Islet of Langerhans (tissue), 1 donor: ENCODE data around the gene ZRANB1.

Source experiments
- FAIRE-seq: peaks from one replicate; lab custom pipeline; 2011; peaks lifted over from hg19 to GRCh38; lab: Jason Lieb, UNC

The ZRANB1 gene

GRCh38 chr10:124921261-124921660 lies 20.7 kb upstream of the ZRANB1 start:
- FAIRE-seq, result no peak

DNA sequence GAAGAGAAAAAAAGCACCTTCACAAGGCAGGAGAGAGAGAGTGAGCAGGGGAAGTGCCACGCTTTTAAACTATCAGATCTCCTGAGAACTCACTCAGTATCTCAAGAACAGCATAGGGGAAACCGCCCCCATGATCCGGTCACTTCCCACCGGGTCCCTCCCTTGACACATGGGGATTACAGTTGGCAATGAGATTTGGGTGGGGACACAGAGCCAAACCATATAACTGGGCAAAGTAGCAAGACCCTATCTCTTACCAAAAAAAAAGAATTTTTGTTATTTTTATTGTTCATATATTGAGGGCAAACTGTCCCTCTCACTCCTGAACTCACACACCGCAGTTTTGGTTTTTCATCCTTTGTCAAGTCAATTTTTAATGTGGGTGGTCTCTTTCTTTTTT lies 18.2 kb upstream of the ZRANB1 start:
- FAIRE-seq, result no peak

GRCh38 chr10:124926548-124926947 lies 15.4 kb upstream of the ZRANB1 start:
- FAIRE-seq, result no peak

GRCh38 chr10:124928087-124928486 lies 13.8 kb upstream of the ZRANB1 start:
- FAIRE-seq, result no peak

- no peak for FAIRE-seq
Observed at GRCh38 chr10:124928545-124928944, 13.4 kb upstream of the ZRANB1 start.

DNA sequence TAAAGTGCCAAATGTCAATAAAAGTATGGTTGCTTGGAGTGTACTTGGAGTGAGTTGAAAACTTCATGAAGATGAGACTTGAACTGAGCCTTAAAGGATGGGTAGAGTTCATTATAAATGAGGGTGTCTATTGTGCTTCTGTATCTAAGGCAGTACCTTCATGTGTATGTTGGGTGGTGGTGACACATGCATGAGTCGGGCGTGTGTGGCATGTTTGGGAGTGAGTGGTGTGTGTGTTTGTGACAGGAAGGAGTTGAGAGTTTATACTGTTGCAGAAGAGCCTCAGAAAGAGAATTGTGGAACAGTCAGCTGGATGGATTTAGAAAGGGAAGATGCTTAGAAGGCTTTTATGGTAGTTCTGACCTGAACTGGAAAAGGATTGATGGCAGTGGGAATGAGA lies 6.0 kb upstream of the ZRANB1 start:
- no peak for FAIRE-seq

DNA sequence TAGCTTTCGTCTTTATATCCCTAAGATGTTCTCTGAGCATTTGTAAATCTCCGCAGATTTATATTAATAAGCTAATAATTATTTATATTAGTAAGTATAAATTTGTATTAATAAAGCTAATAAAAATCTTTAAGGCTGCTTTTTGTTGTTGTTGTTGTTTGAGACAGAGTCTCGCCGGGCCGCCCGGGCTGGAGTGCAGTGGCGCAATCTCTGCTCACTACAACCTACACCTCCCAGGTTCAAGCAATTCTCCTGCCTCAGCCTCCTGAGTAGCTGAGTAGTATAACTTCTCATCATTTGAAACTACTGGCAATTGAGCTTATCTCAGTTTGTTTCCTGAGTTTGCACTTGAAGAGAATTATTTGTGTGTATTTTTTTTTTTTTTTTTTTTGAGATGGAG lies 5.1 kb upstream of the ZRANB1 start:
- FAIRE-seq, result no peak

- FAIRE-seq, result no peak
Observed at GRCh38 chr10:124939290-124939689, 2.6 kb upstream of the ZRANB1 start.

- no peak for FAIRE-seq
Observed at GRCh38 chr10:124942317-124943169, 620 bp downstream of the ZRANB1 start.

- FAIRE-seq, result peak; percentile 69
Observed at GRCh38 chr10:124943301-124944092, 1.6 kb downstream of the ZRANB1 start.

DNA sequence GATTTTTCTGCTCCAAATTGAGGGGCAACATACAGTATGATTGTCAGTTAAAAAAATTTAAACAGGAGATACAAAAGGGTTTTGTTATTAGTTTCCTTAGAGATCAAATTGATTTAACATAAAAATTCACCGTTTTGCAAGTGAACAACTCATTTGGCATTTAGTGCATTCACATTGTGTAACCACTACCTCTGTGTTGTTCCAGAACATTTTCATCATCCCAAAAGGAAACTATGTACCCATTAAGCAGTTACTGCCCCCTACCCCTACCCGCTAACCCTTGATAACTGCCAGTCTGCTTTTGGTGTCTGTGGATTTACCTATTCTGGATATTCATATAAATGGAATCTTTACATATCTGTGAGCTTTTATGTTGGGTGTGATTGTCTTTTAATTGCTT lies 3.1 kb downstream of the ZRANB1 start:
- no peak for FAIRE-seq

DNA sequence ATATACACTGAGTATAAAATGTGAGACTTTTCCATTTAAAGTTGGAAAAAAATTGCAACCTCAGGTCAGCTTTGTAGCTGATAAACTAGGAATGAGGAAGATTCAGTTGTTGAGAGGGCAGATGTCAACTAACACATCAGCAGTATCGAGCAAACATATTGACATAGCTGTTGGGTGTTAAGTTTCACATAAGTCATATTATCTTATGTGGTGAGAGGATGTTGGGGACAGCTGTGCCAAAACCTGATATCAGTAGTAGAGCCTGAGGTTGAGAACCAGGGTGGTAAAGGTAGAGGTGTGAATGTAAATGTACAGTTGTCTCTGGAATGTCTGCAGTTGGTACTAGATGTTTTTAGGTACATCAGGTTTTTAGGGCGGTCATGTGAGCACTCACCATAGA lies 5.0 kb downstream of the ZRANB1 start:
- peak; percentile 45 for FAIRE-seq

GRCh38 chr10:124949543-124949942 lies 7.6 kb downstream of the ZRANB1 start:
- FAIRE-seq, result no peak

- FAIRE-seq, result no peak
Observed at GRCh38 chr10:124952123-124952522, 10.2 kb downstream of the ZRANB1 start.

DNA sequence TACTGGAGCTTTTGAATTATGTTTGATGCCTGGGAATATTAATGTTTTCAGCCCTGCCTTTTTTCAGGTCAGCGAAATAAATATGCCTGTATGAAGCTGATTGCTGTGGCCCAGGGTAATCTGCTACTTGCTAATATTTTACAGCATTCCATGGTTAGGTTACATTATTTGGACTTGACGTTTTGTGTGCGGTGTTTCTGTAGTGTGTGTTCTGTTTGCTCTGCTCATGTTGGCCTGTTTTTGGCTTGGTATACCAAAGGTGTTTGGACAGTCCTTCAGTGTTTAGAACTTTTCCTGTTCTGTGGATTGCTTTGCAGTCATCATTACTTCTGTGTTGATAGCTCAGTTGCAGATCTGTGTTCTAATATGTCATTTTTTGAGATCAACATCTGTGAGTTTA lies 11.5 kb downstream of the ZRANB1 start:
- FAIRE-seq, result no peak

DNA sequence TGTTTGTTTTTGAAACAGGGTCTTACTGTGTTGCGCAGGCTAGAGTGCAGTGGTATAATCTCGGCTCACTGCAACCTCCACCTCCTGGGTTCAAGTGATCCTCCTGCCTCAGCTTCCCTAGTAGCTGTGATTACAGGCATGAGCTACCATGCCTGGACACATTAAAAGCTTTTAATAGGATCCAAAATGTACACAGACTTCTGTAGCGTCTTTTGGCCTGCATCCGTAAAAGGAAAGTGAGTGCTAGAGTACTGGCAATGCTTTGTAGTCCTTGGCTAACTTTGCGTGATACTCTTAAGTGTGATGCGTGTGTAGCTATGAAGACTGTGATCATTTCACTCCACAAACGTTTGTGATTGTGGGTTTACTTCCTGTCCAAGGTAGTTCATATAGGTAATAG lies 13.3 kb downstream of the ZRANB1 start:
- FAIRE-seq, result no peak

DNA sequence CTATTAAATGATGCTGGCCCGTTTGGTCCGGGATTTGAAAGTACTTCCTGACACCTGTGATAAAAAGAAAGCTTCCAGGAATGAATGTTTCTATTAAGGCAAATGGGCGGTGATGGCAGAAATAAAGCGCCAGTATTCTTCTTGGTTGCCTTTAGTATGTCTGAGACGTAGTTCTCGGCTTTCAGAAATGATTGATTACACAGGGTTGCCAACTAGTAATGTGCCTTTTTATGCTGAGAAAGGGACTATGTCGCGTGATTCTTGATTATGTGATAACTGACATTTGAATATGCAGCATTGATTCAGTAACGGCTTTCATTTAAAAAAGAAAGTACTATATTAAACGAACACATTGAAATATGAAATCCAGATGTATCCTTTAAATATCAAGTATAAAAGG lies 13.9 kb downstream of the ZRANB1 start:
- no peak for FAIRE-seq

- no peak for FAIRE-seq
Observed at GRCh38 chr10:124956764-124957163, 14.8 kb downstream of the ZRANB1 start.

- no peak for FAIRE-seq
Observed at GRCh38 chr10:124957404-124957947, 15.6 kb downstream of the ZRANB1 start.

DNA sequence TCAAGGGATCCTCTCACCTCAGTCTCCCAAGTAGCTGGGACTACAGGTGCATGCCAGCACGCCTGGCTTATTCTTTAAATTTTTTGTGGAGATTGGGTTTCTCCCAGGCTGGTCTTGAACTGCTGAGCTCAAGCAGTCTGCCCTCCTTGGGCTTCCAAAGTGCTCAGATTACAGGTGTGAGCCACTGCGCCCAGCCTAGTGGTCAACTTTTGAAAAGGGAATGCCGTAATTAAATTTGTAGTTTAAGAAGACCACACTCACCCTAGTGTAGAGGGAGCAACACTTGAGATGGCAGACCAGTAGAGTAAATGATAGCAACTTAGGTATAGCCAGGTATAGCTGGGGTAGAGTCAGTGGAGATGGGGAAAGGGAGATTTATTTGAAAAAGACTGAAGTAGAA lies 17.6 kb downstream of the ZRANB1 start:
- FAIRE-seq, result no peak

GRCh38 chr10:124961248-124961570 lies 19.3 kb downstream of the ZRANB1 start:
- no peak for FAIRE-seq

DNA sequence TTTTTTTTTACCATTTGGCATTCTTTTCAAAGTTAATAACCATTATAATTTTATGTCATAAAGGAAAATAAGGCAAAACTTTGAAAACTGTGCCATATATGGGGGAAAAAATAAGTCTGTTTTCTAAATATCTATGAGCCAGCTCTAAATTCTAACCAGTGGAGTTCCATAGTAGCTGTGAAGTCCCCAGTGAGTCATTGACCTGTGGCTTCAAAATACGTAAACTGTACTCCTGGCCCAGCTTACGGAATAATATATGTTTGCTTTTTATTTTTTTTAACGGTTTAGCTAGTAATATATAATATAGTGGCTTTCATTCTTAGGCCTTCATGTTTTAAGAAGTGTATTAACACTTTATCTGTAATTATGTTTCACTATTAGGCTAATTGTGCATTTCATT lies 20.5 kb downstream of the ZRANB1 start:
- no peak for FAIRE-seq
